ENCODE measurements around the gene G0S2. TPM values are rescaled to one million over a fixed set of nuclear protein-coding genes. Genes with fewer than 3 reads are reported as not detected.

G0S2 gene
- total and polyA plus RNA-seq, 2 experiments from 2014 or later: 3.2 to 8.2 TPM

DNA sequence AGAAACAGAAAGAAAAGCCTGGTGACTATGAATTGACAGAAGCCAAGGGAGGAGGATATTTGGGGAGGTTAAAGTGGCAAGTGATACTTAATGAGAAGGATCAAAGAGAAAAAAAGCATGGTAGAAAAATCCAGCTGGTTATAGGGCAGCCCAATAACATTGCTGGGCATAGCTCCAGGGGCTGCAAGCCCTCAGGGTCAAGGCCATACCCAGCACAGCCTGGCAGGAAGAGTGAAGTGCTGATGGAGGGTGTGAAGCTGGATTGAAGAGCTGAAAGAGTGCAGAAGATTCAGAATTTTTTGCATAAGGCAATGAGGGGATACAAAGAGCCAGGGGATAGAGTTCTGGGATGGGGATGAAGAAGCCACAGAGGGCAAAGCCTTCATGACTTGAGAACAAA, 21.5 kb downstream of the G0S2 start:
- H2AFZ ChIP-seq: no peak overlapping the region
- no peak overlapping the region for H3K27ac ChIP-seq (ENCODE audit: low read depth)
- H3F3A ChIP-seq (replicated peaks; ENCODE audit: low read depth): no peaks in the 10 kb centered on the region
- Mint-ChIP-seq H3K4me1 (peaks cover 7% of the 10 kb centered on the region; the same call in 2 of the 3 replicates), H3K9me3 (no peaks in the 10 kb centered on the region), H3K36me3 (ENCODE audit: low read depth) (no peaks in the 10 kb centered on the region), H3K27me3 (ENCODE audit: insufficient read depth, low read depth, poor library complexity) (peaks cover 2% of the 10 kb centered on the region), H3K4me3 (no peak overlapping the region), H3K27ac (no peak overlapping the region)
- DNase-seq (ENCODE audit: low spot score) (no peak), ATAC-seq (no peak)
- H3K36me3 ChIP-seq (ENCODE audit: insufficient read depth): no peaks in the 10 kb centered on the region
- H3K79me2 ChIP-seq (replicated peaks; ENCODE audit: insufficient read depth): no peaks in the 10 kb centered on the region
- H3K27me3 ChIP-seq (ENCODE audit: insufficient read depth): no peaks in the 10 kb centered on the region
- H3K4me2 ChIP-seq: no peak overlapping the region
- H3K4me1 ChIP-seq (ENCODE audit: insufficient read depth): no peaks in the 10 kb centered on the region
- no peaks in the 10 kb centered on the region for H4K20me1 ChIP-seq (replicated peaks; ENCODE audit: insufficient read depth)
- no peaks in the 10 kb centered on the region for H3K9me2 ChIP-seq (ENCODE audit: insufficient read depth)
- TF ChIP-seq, protein P1, sequence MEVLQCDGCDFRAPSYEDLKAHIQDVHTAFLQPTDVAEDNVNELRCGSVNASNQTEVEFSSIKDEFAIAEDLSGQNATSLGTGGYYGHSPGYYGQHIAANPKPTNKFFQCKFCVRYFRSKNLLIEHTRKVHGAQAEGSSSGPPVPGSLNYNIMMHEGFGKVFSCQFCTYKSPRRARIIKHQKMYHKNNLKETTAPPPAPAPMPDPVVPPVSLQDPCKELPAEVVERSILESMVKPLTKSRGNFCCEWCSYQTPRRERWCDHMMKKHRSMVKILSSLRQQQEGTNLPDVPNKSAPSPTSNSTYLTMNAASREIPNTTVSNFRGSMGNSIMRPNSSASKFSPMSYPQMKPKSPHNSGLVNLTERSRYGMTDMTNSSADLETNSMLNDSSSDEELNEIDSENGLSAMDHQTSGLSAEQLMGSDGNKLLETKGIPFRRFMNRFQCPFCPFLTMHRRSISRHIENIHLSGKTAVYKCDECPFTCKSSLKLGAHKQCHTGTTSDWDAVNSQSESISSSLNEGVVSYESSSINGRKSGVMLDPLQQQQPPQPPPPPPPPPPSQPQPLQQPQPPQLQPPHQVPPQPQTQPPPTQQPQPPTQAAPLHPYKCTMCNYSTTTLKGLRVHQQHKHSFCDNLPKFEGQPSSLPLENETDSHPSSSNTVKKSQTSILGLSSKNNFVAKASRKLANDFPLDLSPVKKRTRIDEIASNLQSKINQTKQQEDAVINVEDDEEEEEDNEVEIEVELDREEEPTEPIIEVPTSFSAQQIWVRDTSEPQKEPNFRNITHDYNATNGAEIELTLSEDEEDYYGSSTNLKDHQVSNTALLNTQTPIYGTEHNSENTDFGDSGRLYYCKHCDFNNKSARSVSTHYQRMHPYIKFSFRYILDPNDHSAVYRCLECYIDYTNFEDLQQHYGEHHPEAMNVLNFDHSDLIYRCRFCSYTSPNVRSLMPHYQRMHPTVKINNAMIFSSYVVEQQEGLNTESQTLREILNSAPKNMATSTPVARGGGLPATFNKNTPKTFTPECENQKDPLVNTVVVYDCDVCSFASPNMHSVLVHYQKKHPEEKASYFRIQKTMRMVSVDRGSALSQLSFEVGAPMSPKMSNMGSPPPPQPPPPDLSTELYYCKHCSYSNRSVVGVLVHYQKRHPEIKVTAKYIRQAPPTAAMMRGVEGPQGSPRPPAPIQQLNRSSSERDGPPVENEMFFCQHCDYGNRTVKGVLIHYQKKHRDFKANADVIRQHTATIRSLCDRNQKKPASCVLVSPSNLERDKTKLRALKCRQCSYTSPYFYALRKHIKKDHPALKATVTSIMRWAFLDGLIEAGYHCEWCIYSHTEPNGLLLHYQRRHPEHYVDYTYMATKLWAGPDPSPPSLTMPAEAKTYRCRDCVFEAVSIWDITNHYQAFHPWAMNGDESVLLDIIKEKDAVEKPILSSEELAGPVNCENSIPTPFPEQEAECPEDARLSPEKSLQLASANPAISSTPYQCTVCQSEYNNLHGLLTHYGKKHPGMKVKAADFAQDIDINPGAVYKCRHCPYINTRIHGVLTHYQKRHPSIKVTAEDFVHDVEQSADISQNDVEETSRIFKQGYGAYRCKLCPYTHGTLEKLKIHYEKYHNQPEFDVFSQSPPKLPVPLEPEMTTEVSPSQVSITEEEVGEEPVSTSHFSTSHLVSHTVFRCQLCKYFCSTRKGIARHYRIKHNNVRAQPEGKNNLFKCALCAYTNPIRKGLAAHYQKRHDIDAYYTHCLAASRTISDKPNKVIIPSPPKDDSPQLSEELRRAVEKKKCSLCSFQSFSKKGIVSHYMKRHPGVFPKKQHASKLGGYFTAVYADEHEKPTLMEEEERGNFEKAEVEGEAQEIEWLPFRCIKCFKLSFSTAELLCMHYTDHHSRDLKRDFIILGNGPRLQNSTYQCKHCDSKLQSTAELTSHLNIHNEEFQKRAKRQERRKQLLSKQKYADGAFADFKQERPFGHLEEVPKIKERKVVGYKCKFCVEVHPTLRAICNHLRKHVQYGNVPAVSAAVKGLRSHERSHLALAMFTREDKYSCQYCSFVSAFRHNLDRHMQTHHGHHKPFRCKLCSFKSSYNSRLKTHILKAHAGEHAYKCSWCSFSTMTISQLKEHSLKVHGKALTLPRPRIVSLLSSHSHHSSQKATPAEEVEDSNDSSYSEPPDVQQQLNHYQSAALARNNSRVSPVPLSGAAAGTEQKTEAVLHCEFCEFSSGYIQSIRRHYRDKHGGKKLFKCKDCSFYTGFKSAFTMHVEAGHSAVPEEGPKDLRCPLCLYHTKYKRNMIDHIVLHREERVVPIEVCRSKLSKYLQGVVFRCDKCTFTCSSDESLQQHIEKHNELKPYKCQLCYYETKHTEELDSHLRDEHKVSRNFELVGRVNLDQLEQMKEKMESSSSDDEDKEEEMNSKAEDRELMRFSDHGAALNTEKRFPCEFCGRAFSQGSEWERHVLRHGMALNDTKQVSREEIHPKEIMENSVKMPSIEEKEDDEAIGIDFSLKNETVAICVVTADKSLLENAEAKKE (CRISPR knock-in tag; IDR thresholded peaks at IDR 0.05): no peak
- TF ChIP-seq EZH2phosphoT487 (IDR thresholded peaks at IDR 0.05; ENCODE audit: unreplicated experiment) (no peak), ZNF331 (CRISPR knock-in tag; IDR thresholded peaks at IDR 0.05; ENCODE audit: low read depth) (no peak), STAT1 (IDR thresholded peaks at IDR 0.05; ENCODE audit: unreplicated experiment) (no peak)
- TF ChIP-seq, protein P2, sequence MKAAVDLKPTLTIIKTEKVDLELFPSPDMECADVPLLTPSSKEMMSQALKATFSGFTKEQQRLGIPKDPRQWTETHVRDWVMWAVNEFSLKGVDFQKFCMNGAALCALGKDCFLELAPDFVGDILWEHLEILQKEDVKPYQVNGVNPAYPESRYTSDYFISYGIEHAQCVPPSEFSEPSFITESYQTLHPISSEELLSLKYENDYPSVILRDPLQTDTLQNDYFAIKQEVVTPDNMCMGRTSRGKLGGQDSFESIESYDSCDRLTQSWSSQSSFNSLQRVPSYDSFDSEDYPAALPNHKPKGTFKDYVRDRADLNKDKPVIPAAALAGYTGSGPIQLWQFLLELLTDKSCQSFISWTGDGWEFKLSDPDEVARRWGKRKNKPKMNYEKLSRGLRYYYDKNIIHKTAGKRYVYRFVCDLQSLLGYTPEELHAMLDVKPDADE (IDR thresholded peaks at IDR 0.05): no peak
- TF ChIP-seq, protein P3, sequence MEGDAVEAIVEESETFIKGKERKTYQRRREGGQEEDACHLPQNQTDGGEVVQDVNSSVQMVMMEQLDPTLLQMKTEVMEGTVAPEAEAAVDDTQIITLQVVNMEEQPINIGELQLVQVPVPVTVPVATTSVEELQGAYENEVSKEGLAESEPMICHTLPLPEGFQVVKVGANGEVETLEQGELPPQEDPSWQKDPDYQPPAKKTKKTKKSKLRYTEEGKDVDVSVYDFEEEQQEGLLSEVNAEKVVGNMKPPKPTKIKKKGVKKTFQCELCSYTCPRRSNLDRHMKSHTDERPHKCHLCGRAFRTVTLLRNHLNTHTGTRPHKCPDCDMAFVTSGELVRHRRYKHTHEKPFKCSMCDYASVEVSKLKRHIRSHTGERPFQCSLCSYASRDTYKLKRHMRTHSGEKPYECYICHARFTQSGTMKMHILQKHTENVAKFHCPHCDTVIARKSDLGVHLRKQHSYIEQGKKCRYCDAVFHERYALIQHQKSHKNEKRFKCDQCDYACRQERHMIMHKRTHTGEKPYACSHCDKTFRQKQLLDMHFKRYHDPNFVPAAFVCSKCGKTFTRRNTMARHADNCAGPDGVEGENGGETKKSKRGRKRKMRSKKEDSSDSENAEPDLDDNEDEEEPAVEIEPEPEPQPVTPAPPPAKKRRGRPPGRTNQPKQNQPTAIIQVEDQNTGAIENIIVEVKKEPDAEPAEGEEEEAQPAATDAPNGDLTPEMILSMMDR (conservative IDR thresholded peaks at IDR 0.05; ENCODE audit: low read depth in 2 of 2): no peak
- no peak overlapping the region for H3K4me3 ChIP-seq
